Lower lobe of right lung (tissue), 2 donors: ENCODE data around the gene LY9. TPM values are rescaled to one million over a fixed set of nuclear protein-coding genes. Genes with fewer than 3 reads are reported as not detected.

Experiments
- ATAC-seq, 2 donors: fragments of 200-7000 bp; cut with Tn5 transposase; one replicate each; pipeline ENCODE4 v1.9.1; 2020 to 2022; ENCODE audit warnings: mild to moderate bottlenecking in 2 of 2, moderate library complexity in 2 of 2
- DNase-seq: peaks from one replicate; pipeline ENCODE4 v3.0.0-alpha.2; 2020
- H3K27ac ChIP-seq: fragments of 200-600 bp; one replicate; pipeline ENCODE4 v1.8.0; 2022
- H3K27me3 ChIP-seq: fragments of 200-600 bp; one replicate; pipeline ENCODE4 v1.8.0; 2022; ENCODE audit warnings: low read depth
- H3K36me3 ChIP-seq: fragments of 200-600 bp; one replicate; pipeline ENCODE4 v1.8.0; 2022; ENCODE audit warnings: mild to moderate bottlenecking
- H3K4me1 ChIP-seq: fragments of 200-600 bp; one replicate; pipeline ENCODE4 v1.8.0; 2022
- H3K4me3 ChIP-seq: fragments of 200-600 bp; one replicate; pipeline ENCODE4 v1.8.0; 2022; ENCODE audit warnings: mild to moderate bottlenecking
- H3K9me3 ChIP-seq: fragments of 200-600 bp; one replicate; pipeline ENCODE4 v1.8.0; 2022
- intact Hi-C: fragments of 100-400 bp; cut with DNase I; formaldehyde crosslinking; loops from one replicate; pipeline ENCODE4 v1.11.0; 2022
- total RNA-seq: library from RNA; stranded (reverse); fragmentation: NEBNext Ultra II Directional; extraction: Animal tissue kit (Norgen Biotek cat#: 25700); gene quantifications from one replicate; pipeline ENCODE4 v1.2.1, GENCODE V29; 2021
- TF ChIP-seq, protein P1 (sequence below): fragments of 200-600 bp; IDR thresholded peaks from one replicate; pipeline ENCODE4 v1.8.0; 2022; ENCODE audit warnings: antibody characterized with exemption, mild to moderate bottlenecking
- donor health status: DM: no; HTN: yes; CAD: no; lungs with severe emphysema.

The LY9 gene
- total RNA-seq, 1 donor from 2014 or later, result 1.8 TPM

DNA sequence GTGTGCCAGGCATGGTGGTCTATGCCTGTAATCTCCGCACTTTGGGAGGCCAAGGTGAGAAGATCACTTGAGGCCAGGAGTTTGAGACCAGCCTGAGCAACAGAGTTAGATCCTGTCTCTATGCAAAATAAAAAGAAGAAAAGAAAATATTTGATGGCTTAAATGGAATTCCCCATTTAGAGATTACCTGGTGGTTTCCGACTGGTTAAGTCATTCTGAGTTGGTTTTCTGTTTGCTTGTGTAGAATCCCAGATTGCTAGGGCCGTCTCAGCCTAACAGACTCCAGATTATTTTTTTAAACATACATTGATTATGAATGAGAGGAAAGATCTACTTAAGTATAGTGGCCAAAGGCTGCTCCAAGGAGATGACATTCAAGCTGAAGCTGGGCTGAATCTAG is 22.9 kb upstream of the LY9 start:
- Histone ChIP-seq H3K9me3 (no peaks in the 10 kb centered on the region), H3K4me3 (no peak overlapping the region), H3K27ac (no peak overlapping the region), H3K4me1 (no peaks in the 10 kb centered on the region), H3K36me3 (no peaks in the 10 kb centered on the region), H3K27me3 (no peaks in the 10 kb centered on the region)
- ATAC-seq (no peak), DNase-seq (no peak)
- intact Hi-C loops, result no loop called here
- TF ChIP-seq, protein P1, sequence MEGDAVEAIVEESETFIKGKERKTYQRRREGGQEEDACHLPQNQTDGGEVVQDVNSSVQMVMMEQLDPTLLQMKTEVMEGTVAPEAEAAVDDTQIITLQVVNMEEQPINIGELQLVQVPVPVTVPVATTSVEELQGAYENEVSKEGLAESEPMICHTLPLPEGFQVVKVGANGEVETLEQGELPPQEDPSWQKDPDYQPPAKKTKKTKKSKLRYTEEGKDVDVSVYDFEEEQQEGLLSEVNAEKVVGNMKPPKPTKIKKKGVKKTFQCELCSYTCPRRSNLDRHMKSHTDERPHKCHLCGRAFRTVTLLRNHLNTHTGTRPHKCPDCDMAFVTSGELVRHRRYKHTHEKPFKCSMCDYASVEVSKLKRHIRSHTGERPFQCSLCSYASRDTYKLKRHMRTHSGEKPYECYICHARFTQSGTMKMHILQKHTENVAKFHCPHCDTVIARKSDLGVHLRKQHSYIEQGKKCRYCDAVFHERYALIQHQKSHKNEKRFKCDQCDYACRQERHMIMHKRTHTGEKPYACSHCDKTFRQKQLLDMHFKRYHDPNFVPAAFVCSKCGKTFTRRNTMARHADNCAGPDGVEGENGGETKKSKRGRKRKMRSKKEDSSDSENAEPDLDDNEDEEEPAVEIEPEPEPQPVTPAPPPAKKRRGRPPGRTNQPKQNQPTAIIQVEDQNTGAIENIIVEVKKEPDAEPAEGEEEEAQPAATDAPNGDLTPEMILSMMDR, result no peak

DNA sequence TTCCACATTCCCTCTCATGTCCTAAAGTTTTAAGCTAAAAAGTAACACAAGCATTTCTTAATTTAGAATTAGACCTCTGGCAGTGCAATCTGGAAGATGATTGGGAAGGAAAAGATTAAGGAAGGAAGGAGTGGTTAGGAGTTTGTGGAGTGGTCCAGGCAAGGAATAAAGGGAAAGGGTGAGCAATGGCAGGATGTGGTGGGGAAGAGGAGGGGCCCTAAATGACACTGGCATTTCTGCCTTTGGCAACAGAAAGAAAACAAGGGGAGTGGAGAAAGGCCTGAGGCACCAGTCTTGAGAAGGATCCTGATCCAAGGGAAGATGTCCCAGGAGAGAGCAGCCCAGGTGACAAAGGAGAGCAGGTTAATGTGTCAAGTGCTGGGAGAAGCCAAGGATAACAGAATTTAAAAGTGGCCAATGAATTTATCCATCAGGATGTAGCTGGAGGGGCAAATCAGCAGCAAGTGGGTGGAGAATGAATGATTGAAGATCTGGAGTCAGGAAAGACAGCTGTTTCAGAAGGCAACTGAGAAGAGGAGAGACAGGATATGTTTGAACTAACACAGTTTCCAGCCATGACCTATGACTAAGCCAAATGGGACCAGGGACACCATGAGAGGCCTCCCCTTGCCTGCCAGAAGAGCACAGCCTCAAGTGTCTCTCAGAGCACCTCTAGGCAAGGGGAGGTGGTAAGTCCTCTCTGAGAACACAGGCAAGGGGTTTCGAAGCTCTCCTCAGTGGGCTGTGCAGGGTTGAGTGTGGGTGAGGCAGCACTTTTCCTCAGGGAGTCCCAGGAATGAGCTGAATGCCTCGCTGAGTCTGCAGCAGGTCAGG is 20.9 kb upstream of the LY9 start:
- ATAC-seq, result peak in 1 of 2 donors; percentile 47
- Histone ChIP-seq H3K4me1 (no peaks in the 10 kb centered on the region), H3K36me3 (no peaks in the 10 kb centered on the region), H3K9me3 (no peaks in the 10 kb centered on the region), H3K27ac (no peak overlapping the region), H3K27me3 (no peaks in the 10 kb centered on the region), H3K4me3 (no peak overlapping the region)
- TF ChIP-seq, protein P1, result no peak
- DNase-seq, result no peak
- intact Hi-C loops, result no loop called here

DNA sequence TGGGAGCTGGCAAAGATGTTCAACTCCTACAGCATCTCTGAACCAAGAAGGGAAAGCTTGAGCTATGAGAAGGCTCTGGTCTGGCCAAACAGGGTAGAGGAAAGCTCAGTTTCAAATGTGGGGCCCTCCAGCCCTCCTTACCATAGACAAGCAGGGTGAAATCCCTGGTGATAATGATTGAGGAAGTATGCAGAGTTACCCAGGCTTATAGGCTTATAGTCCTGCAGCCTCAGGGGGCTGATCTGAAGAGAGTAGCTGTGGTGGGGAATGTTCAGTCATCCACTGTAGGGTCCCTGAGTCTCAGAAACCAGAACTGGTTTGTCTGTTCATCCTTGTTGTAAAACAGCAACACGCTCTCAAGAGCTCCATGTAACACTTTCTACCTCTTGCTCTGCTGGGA is 19.8 kb upstream of the LY9 start:
- Histone ChIP-seq H3K36me3 (no peaks in the 10 kb centered on the region), H3K9me3 (no peaks in the 10 kb centered on the region)
- DNase-seq, result no peak

DNA sequence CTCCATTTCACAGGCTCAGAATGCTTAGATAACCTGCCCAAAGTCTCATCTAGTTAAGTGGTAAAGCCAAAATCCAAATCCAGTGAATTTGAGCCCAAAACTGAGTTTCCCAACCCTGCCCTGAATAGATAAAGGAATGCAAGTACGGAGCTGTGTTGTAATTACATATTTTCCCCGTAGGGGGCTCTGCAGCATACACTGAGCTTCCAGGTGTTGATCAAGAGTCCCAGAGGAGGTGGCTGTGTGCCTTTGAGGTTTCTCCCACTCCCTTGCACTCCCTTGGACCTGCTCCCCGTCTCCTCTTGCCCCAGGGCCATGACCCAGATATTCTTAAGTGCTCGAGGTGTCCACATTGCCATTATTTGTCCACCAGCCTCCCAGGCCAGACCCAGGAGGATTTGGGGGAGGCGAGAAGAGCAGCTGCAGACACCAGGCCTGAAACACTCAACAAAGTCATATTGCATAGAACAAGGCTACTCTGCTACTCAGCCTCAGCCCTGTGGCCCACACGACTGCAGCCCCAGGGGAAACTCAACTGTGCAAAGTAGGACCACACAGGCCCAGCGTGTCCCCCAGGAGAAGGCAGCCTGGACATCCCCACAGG is 18.4 kb upstream of the LY9 start:
- no peak for DNase-seq
- H3K9me3 ChIP-seq, result no peaks in the 10 kb centered on the region
- no peaks in the 10 kb centered on the region for H3K36me3 ChIP-seq
- no peak overlapping the region for H3K27ac ChIP-seq
- peak; percentile 65 to 66 for ATAC-seq
- no peaks in the 10 kb centered on the region for H3K27me3 ChIP-seq
- peaks cover 13% of the 10 kb centered on the region for H3K4me1 ChIP-seq
- intact Hi-C loops, result no loop called here
- TF ChIP-seq, protein P1, result peak; percentile 58
- no peak overlapping the region for H3K4me3 ChIP-seq

More for the DNA sequence above, 19.8 kb upstream of the LY9 start:
- TF ChIP-seq, protein P1, result no peak
- Histone ChIP-seq H3K4me3 (no peak overlapping the region), H3K27ac (no peak overlapping the region), H3K4me1 (no peaks in the 10 kb centered on the region), H3K27me3 (no peaks in the 10 kb centered on the region)
- intact Hi-C loops, result no loop called here
- no peak for ATAC-seq

DNA sequence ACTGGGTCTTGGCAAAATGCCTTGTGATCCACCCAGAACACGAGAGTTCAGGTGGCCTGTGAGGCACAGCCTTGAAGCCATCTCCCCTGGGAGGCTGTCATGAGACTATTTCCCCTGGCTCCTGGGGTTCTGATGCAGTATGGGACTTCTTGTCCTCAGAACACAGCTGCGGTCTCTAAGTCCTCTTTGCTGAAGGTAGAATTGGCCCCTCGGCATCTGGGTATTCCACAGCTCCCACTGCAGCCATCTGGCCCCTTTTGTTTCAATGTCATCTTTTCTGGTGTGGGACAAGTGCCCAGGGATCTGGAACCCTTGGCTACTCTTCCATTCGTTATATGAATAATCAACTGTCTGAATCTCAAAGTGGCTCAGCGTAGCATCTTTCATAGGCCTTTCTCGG is 17.0 kb upstream of the LY9 start:
- ATAC-seq (no peak), DNase-seq (no peak)
- H3K27ac ChIP-seq, result no peak overlapping the region
- TF ChIP-seq, protein P1, result no peak
- no peaks in the 10 kb centered on the region for H3K27me3 ChIP-seq
- H3K9me3 ChIP-seq, result no peaks in the 10 kb centered on the region
- H3K4me3 ChIP-seq, result no peak overlapping the region
- intact Hi-C loops, result no loop called here
- H3K36me3 ChIP-seq, result no peaks in the 10 kb centered on the region
- peaks cover 15% of the 10 kb centered on the region for H3K4me1 ChIP-seq
